Measurements from ENCODE around the gene COPZ1.
"Not testable (repeated sequence)": the region's sequence is repeated elsewhere in the genome, so short reads cannot be mapped to it uniquely, and the experiment has no call there.

Gene COPZ1

DNA sequence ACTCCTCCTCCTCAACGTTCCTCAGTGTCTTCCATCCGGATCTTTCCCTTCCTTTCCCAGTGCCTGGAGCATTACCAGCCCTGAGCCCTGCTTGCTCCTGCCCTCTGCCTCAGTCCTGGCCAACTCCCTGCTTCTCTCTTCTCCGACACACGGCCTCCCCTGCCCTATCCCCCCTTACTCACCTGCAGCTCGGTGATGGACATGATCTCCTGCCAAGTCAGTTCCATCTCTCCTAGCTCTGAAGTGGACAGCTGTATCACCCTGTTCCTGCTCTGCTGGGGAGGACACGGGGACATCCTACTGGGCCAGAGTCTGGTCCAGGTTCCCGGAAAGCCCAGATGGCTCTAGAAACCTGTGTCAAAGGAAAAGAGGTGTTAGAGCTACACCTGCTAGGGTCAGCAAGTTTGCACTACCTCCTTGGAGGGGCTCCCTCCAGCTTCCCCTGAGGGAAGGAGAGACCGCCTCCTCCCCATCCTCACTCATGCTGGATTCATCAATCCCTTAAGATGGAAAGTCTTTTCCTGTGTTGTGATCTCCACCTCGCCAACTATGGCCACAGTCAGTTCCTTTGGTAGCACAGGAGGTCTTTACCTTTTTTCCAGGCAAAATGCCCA lies 29.9 kb upstream of the COPZ1 start:
- no peak for DNase-seq

DNA sequence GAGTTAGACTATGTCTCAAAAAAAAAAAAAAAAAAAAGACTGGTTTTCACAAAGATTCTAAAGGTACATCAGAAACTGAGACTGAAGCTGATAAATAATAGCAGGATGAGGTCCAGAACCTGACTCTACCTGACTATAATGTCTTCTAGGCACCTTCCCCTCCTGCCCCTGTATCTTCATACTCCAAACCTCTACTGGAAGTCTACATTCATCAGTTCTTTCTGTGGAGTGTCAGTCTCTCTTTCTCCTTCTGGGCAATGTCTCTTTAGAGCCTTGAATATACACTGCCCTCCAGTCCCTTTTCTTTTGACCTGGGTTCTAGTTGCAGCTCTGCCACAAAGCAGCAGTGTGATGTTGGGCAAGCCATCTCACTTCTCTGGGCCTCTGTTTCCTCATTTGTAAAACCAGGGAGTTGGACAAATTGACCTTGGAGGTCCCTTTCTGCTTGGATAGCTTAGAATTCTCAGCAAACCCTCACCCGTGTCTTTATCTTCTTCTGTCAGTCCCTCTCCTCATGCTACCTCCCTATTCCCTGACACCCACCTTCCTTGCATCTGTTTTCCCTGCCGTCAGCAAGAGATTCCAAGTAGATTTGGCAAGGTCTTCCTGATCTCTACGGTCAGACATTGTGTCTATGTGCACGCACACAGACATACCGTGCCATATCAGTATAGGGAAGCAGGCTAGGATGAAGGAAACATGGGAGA lies 28.4 kb upstream of the COPZ1 start:
- DNase-seq, result no peak

DNA sequence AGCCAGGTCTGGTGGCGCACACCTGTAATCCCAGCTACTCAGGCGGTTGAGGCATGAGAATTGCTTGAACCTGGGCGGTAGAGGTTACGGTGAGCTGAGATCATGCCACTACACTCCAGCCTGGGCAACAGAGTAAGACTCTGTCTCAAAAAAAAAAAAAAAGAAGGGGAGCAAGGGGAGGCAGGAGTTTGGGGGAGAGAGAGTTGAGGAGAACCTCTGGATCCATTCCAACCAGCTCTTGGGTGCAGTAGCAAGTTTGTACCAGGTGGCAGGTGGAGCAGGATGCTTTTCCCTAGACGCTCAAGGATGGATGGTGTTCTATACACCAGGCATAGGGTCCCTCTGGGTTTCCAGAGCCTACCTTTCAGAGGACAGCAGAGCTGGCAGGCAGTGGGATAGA lies 26.0 kb upstream of the COPZ1 start:
- no peak for DNase-seq

DNA sequence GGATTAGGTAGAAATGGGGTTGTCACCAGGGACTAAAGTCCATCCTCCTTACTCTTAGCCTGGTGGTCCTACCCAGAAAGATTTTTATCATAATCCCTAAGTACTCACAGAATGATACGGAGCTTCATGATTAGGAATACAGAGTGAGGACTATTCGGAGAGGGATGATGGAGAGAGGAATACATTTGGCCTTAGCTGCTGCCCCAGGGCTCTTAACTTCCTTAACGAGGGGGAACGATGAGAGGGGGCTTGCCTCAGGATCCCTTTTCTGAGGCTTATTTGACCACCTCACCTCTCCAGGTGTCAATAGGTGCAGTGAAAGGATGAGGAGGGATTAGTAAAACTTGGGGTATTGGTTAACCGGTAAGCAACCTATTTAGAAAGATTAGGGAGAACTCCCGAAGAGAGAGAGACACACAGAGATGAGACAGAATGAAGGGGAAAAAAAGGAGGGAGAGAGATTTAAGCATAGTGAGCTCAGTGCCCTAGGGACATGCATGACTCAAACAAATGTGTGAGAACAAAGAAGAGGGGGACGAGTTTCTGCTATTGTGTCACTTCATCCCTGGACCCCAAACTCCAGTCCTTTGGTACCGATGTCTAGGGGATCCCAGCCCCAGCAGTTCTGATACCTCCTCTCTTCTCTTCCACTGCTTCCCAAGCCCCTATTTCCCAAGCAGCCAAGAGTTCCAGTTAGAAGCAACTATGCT lies 25.3 kb upstream of the COPZ1 start:
- DNase-seq, result no peak

DNA sequence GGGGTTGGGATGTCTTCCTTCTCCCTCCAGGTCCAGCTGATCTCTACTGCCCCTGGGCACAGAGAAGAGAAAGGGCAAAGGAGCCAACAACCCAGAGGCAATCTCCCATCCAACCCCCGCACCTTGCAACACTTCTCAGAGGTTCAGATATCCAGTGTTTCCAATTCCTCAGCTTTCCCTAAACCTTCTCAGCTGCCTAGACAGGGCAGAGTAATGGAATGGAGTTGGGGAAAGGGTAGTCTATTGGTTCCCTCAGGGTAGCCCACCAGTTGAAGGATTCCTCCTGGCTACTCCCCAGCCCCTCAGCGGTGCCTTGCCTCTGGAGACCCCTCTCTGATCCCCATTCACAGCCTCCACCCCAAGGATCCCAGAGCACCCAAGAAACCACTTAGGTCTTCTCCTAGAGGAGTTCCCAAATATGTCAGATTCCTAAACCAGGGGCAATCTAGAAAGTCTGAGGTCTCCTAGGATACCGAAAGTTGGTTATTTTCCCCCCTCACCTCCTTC lies 24.7 kb upstream of the COPZ1 start:
- no peak for DNase-seq

DNA sequence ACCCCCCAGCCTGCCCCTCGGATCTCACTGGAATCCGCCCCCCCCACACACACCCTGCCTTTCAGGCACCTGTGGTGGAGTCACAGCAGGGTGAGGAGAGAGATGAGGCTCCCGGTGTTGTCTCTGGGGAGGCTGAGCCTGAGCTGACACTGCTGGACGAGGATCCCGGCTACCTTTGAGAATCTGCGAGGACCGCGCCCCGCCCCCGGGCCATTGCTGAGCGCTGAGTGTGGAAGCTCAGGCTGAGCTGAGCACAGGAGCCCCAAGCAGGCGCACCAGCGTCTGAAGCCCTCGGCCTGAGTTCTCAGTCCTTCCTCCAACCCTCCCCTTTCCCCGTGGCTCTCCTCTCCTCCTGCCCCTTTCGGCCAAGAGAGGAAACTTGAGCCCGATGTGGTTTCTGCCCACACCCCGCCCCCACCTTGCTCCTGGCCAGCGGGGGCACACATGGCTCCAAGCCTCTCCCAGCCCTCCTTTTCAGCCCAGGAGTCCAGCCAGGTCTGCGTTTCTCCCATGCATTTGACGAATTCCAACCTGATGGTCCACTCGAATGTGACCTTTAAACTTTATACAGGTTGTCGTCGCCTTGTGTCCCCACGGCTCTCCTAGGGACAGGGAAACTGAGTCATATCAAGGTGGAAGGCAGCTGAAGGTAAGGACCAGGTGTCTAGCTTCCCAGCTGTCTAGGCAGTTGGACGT lies 24.1 kb upstream of the COPZ1 start, which contains the start of gene NFE2:
Gene NFE2 (minus strand): TSS at position 284 of the 696 bp plus-strand sequence. CDS start 5,767 bp downstream, outside the sequence.
- peak; percentile 62 to 73 for DNase-seq

DNA sequence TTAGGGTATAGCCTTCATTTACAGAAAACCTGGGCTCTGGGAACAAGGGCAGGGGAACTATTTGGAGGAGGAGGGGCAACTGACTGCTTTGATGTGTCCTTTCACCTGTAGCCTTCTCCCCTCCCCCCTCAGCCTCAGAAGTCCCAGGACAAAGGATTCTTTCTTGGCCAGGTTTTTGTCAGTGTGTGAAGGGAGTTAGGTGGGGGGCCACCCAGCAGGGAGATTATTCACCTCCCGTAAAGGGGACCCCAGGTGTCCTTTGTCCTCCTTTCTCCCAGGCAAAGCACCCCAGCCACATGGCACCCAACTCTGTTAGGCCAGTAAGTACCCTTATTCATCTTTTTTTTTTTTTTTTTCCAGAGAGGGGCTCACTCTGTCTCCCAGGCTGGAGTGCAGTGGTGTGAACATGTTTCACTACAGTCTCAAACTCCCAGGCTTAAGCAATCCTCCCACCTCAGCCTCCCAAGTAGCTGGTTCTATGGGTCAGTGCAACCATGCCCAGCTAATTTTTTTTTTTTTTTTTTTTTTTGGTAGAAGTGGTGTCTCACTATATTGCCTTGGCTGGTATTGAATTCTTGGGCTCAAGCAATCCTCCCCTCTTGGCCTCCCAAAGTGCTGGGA lies 23.4 kb upstream of the COPZ1 start:
- no peak for DNase-seq

DNA sequence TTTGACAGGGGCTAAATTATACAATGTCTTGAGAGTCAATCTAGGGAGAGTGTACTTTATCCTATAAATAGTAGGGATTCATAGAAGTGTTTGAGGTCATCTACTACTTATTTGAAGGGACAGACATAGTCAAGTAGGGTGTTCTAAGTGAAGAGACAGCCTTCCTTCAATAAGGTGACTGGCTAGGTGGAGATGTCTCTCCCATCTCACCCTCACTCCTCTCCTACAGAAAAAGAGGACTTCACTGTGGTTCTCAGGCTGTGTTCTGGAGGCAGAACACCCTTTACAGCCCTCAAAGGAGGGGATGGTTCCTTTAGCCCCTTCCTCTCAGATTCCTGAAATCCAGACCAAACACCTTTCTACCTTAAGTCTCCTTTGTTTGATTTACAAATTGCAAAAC lies 21.3 kb upstream of the COPZ1 start:
- DNase-seq, result no peak

DNA sequence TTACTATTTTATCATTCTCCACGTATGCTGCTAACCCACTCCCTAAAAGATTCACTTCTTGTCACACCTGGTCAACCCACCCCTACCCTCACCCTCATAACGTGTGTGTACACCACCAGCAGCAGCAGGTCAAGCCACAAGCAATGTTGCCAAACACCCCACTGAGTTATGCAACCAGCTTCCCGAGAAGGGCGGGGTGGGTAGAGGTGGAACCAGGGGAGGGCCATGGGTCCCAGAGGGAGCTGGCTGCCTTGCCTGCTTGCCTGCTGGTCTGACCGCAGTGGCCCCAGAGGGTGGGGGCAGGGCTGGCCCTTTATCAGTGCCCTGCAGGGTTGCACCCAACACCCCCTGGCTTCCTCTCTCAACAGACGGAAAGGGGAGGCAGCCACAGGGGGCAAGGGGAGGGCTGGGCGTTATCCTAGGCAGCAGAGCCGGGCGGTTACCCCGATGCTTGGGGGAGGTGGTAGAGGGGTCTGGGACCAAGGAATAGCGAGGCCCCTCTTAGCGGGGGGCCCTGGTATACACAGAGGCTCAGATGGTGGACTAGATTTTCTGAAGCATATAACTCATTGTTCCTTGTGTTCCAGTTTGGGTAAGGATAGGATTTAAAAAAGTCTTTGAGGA lies 20.6 kb upstream of the COPZ1 start:
- DNase-seq, result peak; percentile 92 to 94

DNA sequence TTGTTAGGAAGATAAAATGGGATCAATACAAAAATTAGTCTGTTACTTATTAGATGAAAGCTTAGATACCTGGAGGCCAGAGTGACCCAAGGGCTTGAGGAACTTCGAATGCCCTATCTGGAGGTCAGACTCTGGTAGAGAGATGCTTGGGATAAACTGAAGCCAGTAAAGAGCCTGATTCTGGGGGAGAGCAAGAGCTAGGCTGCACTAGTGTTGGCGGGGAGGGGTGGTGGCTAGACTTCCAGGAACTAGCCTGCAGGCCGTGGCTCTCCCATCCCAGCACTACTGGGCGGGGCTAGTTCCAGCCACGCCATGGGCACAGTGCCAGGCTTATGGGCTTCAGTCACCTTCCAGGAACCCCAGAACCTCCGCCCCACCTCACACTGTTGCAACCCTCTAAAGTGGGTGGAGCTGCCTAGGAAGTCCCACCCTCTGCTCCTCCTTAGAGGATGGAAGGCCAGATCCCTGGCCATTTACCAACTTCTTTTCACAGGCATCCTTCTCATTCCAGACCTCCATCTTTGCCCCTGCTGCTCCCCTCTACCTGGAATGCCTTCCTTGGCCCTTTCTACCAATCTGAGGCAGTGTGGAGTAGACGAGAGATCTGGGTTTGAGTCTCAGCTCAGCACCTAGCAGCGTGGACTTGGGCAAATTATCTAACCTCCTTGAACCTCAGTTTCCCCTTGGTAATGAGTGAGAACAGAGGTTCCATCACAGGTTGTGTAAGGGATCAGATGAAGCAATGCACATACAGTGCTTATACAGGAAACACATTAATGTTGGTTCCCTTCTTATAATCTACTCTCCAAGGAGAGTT lies 17.8 kb upstream of the COPZ1 start:
- peak; percentile 81 to 89 for DNase-seq

DNA sequence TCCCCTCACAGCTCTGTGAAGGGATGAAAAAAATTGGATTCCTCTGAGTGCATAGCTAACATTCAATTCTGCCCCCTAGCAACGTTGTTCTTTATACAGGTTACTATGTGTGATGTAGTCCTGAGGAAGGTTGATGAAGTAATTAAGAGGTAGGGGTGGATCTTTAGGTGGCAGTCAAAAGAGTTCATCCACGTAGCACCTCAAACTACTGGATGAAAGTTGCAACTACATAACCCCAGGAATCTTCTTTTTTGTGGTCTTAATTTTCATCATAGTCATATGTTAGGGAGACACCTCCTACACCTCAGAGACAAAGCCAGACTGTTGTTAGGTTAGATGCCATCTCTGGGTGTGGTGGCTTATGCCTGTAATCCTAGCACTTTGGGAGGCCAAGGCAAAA lies 13.9 kb upstream of the COPZ1 start:
- no peak for DNase-seq

DNA sequence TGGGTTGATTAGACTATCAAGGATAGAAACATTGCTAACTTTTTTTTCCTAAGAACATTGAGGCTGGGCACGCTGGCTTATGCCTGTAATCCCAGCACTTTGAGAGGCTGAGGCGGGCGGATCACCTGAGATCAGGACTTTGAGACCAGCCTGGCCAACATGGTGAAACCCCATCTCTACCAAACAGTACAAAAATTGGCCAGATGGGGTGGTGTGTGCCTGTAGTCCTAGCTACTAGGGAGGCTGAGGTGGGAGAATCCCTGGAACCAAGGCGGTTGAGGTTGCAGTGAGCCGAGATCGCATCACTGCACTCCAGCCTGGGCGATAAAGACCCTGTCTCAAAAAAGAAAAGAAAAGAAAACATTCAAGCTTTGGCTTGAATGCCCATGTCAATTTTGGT lies 12.6 kb upstream of the COPZ1 start:
- DNase-seq, result not testable (repeated sequence)

DNA sequence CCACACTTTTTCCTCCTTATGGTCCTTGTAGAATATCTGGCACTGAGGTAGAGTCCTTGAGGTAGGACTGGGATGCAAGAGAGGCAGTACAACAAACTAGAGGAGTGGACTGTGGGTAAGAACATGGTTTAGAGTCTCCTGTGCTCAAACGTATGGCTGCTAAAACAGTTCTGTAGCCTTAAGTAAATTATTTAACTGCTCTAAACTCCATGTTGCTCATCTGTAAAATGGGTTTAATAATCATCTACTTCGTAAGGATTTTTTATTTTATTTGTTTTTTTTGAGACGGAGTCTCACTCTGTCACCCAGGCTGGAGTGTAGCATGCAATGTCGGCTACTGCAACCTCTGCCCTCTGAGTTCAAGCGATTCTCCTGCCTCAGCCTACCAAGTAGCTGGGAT lies 3.6 kb upstream of the COPZ1 start:
- no peak for DNase-seq

DNA sequence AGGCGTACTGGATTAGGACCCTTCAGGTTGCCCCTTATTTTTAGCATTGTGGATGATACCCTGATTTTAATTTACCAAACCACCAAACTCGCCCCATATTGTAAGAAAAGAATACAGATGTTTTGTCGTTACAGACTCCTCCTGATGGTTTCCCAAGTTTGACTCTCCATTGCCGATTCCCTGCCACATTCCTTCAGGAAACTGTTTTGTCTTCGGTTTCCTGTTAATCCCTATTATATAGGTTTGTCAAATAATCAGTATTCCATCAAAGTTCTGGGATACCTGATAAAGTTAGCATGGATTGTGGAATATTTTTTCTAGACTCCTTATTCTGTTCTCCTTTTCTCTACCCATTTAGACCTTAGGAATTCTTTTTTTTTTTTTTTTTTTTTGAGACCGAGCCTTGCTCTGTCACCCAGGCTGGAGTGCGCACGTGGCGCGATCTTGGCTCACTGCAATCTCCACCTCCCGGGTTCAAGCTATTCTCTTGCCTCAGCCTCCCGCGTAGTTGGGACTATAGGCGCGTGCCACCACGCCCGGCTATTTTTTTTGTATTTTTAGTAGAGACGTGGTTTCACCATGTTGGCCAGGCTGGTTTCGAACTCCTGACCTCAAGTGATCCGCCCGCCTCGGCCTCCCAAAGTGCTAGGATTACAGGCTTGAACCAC lies 645 bp downstream of the COPZ1 start:
- not testable (repeated sequence) for DNase-seq

DNA sequence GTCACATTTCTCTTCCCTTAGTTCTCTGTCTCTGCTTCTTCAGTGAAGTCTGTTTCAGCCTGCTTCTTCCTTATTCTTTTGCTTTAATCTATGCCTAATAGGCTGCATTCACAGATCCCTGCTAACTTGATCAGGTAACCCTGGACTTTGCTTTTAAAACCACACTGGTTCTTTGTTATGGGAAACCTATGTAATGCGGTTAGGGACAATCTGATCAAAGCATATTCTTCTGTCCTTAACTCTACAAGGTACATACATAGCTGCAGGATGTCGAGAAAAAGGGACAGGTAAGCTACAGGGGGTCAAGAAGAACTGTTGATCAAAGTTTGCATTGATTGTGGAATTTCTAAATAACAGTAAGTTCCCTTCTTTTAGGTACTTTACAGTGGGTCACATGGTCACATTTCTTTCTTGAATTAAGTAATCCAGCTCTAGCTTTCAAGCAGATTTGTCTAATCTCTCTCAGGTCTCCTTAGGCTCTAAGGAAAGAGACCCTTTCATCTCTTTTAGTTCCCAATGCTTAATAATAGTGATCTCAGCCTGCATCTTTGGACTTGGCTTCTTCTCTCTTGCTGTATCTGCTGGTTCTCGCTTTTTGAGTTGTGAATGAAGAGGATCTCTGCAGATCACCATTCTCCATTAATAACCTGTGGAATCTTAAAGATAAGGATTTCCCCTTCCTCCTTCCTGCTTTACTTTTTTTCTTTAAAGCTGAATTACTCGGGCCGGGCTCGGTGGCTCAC lies 3.8 kb downstream of the COPZ1 start:
- no peak for DNase-seq

DNA sequence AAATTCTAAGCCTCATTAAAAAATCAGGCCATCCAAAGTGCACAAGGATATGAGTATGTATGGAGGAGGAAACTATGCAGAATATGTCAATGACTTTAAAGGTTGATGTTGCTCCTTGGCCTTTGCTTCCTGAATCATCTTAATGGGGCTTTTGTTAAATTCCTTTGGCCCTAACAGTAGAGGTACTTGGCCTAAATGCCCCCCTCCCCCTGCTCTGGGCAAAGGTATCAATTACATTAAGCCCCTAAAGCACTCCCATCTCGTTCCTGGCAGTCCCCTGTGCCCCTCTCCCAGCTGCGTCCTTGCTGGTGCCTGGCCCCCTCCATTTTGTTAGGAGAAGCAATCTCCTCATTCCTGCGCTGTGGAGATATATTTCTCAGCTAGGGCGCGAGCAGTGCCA lies 4.8 kb downstream of the COPZ1 start:
- DNase-seq, result no peak

DNA sequence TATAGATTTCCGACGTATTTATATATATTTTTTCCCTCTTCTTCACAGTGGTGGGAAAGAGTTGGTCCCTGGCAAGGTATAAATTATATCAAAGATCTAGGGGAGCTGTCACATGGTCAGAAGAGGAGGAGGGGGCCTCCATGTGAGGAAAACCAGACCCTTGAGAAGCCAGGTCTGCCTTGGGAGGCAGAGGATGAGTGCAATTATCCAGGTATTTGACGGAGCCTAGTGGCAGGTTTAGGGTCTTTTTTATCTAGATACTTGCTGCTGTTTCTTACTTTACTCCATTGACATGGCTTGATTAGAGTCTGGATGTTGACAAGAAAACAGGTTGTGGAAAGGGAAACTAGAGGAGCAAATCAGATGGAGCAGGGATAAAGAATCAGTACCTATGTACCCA lies 5.5 kb downstream of the COPZ1 start:
- no peak for DNase-seq

DNA sequence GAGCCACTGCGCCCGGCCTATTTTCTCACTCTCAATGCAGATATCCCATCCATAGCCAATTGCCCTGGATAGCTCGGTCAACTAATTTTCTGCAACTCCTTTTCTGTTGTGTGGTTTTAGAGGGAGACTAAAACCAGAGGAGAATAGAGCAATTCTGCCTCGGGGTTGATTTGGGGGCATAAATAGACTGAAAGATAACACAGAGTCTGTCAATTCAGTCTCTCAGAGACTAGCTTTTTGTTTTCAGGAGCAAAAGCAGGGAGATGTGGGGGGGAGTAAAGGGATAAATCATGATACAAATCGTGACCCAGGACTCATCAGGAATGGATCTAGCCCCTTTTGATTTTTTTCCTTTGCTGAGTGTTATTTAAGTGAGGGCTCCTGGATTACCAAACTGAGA lies 6.5 kb downstream of the COPZ1 start:
- no peak for DNase-seq

DNA sequence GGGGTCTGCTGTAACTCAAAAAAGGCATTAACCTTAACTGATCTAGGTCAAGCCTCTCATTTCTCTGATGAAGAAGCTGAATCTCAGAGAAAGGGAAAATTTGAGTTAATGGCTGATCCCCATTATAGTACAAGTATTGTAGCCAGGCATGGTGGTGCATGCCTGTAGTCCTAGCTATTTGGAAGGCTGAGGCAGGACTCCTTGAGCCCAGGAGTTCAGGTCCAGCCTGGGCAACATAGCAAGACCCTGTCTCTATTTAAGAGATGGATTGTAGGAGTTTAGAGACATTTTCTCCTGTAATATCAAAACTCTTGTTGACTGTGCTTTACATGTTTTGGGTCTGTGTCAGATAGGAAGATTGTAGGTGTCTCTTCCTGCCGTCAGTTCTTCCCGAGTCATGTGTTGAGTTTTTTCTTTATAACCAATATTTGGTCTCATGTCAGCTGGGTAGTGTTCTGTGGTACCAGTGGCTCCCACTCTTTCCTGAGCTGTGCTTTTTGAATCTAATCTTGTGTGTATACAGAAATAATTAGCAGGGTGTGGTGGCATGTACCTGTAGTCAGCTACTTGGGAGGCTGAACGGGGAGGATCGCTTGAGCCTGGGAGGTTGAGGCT lies 8.6 kb downstream of the COPZ1 start:
- DNase-seq, result no peak

Measured in Kasumi-1 (cell line).